Measurements from ENCODE around the gene JMJD1C. TPM values are rescaled to one million over a fixed set of nuclear protein-coding genes. Genes with fewer than 3 reads are reported as not detected.

The JMJD1C gene
- total RNA-seq, 1 donor from 2014 or later: 84.2 TPM

DNA sequence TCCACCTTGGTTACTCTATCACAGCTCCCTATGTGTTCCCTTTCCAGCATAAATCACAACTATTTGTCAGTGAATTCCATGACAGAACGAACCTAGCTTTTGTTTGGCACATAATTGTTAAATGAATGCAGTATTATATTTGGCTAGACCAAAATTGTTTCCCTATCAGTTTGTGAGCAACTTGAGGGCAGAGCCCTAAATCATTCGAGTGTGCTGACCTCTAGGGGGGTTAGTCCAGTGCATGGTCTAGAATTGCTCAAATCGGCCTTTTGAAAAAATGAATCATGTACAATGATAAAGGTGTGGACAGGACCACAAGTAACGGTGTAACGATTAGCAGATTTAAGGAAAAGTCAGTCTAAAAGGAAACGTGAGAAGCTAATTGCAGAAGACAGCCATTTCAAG lies 333.1 kb downstream of the JMJD1C start:
- ATAC-seq: no peak
- H3K4me3 ChIP-seq: peak overlapping the region; percentile 76
- intact Hi-C loops (cut with DNase I): no loop called here
- no peaks in the 10 kb centered on the region for H3K36me3 ChIP-seq
- H3K27me3 ChIP-seq: no peaks in the 10 kb centered on the region
- TF ChIP-seq, protein P1, sequence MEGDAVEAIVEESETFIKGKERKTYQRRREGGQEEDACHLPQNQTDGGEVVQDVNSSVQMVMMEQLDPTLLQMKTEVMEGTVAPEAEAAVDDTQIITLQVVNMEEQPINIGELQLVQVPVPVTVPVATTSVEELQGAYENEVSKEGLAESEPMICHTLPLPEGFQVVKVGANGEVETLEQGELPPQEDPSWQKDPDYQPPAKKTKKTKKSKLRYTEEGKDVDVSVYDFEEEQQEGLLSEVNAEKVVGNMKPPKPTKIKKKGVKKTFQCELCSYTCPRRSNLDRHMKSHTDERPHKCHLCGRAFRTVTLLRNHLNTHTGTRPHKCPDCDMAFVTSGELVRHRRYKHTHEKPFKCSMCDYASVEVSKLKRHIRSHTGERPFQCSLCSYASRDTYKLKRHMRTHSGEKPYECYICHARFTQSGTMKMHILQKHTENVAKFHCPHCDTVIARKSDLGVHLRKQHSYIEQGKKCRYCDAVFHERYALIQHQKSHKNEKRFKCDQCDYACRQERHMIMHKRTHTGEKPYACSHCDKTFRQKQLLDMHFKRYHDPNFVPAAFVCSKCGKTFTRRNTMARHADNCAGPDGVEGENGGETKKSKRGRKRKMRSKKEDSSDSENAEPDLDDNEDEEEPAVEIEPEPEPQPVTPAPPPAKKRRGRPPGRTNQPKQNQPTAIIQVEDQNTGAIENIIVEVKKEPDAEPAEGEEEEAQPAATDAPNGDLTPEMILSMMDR (IDR thresholded peaks at IDR 0.05): no peak
- H3K4me1 ChIP-seq: peaks cover 21% of the 10 kb centered on the region
- H3K27ac ChIP-seq: peak overlapping the region; percentile 90
- no peaks in the 10 kb centered on the region for H3K9me3 ChIP-seq
- DNase-seq: no peak

DNA sequence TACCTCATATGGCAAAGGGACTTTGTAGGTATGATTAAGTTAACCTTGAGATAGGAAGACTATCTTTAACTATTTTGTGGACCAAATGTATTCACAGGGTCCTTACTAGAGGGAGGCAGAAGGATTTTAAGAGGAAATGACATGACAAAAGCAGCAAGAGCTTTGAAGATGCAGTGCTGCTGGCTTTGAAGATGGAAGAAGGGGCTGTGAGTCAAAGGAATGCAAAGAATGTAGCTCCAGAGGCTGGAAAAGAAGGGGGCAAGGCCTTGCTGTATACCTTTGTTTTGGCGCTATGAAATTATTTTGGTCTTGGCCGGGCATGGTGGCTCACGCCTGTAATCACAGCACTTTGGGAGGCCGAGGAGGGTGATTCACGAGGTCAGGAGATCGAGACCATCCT lies 335.9 kb downstream of the JMJD1C start:
- H3K4me1 ChIP-seq: peaks cover 9% of the 10 kb centered on the region
- no peaks in the 10 kb centered on the region for H3K9me3 ChIP-seq
- ATAC-seq (no peak), DNase-seq (no peak)
- H3K27me3 ChIP-seq: no peaks in the 10 kb centered on the region
- TF ChIP-seq, protein P1 (IDR thresholded peaks at IDR 0.05): no peak
- H3K27ac ChIP-seq: no peak overlapping the region
- no peak overlapping the region for H3K4me3 ChIP-seq
- H3K36me3 ChIP-seq: no peaks in the 10 kb centered on the region
- intact Hi-C loops (cut with DNase I): no loop called here

DNA sequence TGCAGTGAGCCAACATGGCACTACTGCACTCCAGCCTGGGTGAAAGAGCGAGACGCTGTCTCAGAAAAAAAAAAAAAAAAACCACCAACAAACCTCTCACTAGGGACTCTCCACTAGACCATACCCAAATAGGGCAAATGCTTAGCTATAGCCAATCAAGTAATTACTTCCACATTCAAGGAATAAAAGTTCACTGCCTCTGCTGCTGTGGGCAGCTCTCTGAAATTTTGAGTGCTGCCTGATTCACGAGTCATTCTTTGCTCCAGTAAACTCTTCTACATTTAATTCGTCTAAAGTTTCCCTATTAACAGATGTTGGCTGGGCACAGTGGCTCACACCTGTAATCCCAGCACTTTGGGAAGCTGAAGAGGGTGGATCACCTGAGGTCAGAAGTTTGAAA lies 337.3 kb downstream of the JMJD1C start:
- TF ChIP-seq, protein P1 (IDR thresholded peaks at IDR 0.05): no peak
- Histone ChIP-seq H3K9me3 (no peaks in the 10 kb centered on the region), H3K4me3 (no peak overlapping the region), H3K27me3 (no peaks in the 10 kb centered on the region), H3K4me1 (no peaks in the 10 kb centered on the region), H3K36me3 (no peaks in the 10 kb centered on the region), H3K27ac (no peak overlapping the region)
- DNase-seq (no peak), ATAC-seq (no peak)
- intact Hi-C loops (cut with DNase I): no loop called here

DNA sequence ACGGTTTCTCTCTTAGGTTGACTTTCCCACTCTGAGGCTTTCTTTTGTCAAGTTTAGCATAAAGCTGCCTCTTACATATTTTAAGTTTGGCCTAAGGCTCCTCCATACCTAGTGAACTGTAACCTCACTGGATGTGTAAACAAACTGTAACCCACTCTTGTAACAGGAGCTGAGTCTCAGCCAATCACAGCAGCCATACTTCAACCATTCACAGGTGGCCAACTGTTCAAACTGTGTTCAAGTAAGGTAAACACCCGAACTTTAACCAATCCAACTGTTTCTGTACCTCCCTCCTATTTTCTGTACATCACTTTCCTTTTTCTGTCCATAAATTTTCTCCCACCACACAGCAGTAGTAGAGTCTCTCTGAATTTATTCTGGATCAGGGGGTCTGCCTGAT lies 340.3 kb downstream of the JMJD1C start:
- Histone ChIP-seq H3K9me3 (no peaks in the 10 kb centered on the region), H3K4me3 (no peak overlapping the region), H3K27ac (no peak overlapping the region), H3K4me1 (peaks cover 2% of the 10 kb centered on the region), H3K36me3 (no peaks in the 10 kb centered on the region), H3K27me3 (no peaks in the 10 kb centered on the region)
- TF ChIP-seq, protein P1 (IDR thresholded peaks at IDR 0.05): no peak
- ATAC-seq: no peak
- intact Hi-C loops (cut with DNase I): no loop called here
- no peak for DNase-seq

DNA sequence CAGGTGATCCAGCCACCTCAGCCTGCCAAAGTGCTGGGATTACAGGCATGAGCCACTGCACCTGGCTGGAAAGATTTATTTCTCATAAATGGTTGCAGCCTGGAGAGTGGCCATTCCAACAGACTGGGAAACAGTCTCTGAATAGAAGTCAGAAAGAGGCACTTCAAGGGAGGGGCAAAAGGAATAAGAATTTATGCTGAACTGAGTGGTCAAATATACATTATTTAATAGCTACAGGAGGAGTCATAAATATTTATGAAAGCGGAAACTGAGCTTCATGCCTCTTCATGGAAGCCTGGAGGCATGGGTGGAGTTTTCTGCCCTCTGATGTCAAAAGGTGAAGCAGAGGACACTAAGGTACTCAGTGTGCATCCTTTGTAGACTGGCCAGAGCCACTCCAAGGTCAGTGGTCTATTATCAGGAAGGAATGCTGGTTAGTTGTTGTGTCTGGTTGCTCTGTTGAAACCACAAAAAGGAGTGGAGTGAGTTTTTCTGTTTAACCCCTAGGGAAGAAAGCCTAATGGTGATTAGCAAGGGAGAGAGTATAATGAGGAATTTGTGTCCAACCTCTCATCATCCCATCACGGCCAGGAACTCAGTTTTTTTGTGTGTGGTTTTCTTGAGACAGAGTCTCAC lies 341.9 kb downstream of the JMJD1C start:
- intact Hi-C loops (cut with DNase I): no loop called here
- no peak for ATAC-seq
- no peaks in the 10 kb centered on the region for H3K9me3 ChIP-seq

More for the DNA sequence above, 341.9 kb downstream of the JMJD1C start:
- Histone ChIP-seq H3K27ac (no peak overlapping the region), H3K4me3 (no peak overlapping the region), H3K27me3 (no peaks in the 10 kb centered on the region), H3K4me1 (peaks cover 5% of the 10 kb centered on the region), H3K36me3 (no peaks in the 10 kb centered on the region)
- TF ChIP-seq, protein P1 (IDR thresholded peaks at IDR 0.05): no peak
- DNase-seq: no peak
